B cell (primary cell): ENCODE measurements around the gene CAMTA1.

Experiments
- CTCF ChIP-seq: fragments of 200-600 bp; IDR thresholded peaks from one replicate; pipeline ENCODE4 v1.8.0; 2022; ENCODE audit warnings: antibody characterized with exemption, mild to moderate bottlenecking
- EZH2 ChIP-seq: IDR thresholded peaks from 2 replicates; pipeline ENCODE4 v1.6.1; 2012; ENCODE audit warnings: borderline replicate concordance, low read depth, mild to moderate bottlenecking, moderate library complexity, low read length; ENCODE audit not compliant: insufficient read depth, poor library complexity, severe bottlenecking

- TF ChIP-seq CTCF (peak; percentile 99), EZH2 (no peak)
Measured at GRCh38 chr1:7667625-7668218, 882.5 kb downstream of the CAMTA1 start.
